OCI-LY3 (cell line): Measurements from ENCODE around the gene ANKRD9.

ENCODE experiments used
- EZH2phosphoT487 ChIP-seq: fragments of 200-600 bp; shearing (Covaris generic); IDR thresholded peaks from 2 replicates; pipeline ENCODE4 v1.6.1; 2018; ENCODE audit warnings: antibody characterized with exemption, mixed run types, low read depth
- TF ChIP-seq, protein P1 (sequence below): fragments of 200-600, 300-600 bp; sonication (generic); IDR thresholded peaks from 2 replicates; pipeline ENCODE4 v1.5.1; 2014; ENCODE audit warnings: antibody characterized with exemption, low read length, low read depth

- TF ChIP-seq, protein P1, sequence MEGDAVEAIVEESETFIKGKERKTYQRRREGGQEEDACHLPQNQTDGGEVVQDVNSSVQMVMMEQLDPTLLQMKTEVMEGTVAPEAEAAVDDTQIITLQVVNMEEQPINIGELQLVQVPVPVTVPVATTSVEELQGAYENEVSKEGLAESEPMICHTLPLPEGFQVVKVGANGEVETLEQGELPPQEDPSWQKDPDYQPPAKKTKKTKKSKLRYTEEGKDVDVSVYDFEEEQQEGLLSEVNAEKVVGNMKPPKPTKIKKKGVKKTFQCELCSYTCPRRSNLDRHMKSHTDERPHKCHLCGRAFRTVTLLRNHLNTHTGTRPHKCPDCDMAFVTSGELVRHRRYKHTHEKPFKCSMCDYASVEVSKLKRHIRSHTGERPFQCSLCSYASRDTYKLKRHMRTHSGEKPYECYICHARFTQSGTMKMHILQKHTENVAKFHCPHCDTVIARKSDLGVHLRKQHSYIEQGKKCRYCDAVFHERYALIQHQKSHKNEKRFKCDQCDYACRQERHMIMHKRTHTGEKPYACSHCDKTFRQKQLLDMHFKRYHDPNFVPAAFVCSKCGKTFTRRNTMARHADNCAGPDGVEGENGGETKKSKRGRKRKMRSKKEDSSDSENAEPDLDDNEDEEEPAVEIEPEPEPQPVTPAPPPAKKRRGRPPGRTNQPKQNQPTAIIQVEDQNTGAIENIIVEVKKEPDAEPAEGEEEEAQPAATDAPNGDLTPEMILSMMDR: no peak
- no peak for TF ChIP-seq EZH2phosphoT487
Observed at GRCh38 chr14:102544046-102544746, 34.6 kb upstream of the ANKRD9 start.
